ENCODE measurements around the gene KIF20B.
"Not testable (repeated sequence)": the region's sequence is repeated elsewhere in the genome, so short reads cannot be mapped to it uniquely, and the experiment has no call there.

KIF20B gene

GRCh38 chr10:89785095-89785494 is 83.7 kb downstream of the KIF20B start:
- DNase-seq (no peak), ATAC-seq (no peak)
- H3K4me3 Mint-ChIP-seq, result no peak overlapping the region
- peaks cover 5% of the 10 kb centered on the region for H3K4me1 Mint-ChIP-seq
- H3K27ac Mint-ChIP-seq, result no peak overlapping the region
- H3K27me3 Mint-ChIP-seq, result peaks cover 16% of the 10 kb centered on the region
- H3K9me3 Mint-ChIP-seq, result no peaks in the 10 kb centered on the region

DNA sequence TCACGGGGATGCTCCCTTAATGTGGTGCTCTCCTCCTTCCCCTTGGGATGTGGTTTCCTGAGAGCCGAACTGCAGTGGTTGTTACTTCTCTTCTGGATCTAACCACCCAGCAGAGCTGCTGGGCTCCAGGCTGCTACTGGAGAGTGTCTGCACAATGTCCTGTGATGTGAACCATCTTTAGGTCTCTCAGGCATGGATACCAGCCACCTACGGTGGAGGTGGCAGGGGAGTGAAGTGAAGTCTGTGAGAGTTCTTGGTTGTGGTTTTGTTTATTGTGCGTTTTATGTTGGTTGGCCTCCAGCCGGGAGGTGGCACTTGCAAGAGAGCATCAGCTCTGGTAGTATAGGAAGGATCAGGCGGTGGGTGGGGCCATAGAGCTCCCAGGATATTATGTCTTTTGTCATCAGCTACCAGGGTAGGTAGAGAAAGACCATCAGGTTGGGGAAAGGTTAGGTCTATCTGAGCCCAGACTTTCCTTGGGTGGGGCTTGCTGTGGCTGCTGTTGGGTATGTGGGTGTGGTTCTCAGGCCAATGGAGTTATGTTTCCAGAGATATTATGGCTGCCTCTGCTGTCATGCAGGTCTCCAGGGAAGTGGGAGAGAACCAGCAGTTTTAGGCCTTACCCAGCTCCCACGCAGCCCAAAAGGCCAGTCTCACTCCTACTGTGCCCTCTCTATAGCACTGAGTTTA is 87.9 kb downstream of the KIF20B start:
- peak overlapping the region in 1 of 2 donors; percentile 14 for H3K27ac Mint-ChIP-seq
- peak; percentile 52 for ATAC-seq
- no peak for DNase-seq
- H3K4me3 Mint-ChIP-seq, result no peak overlapping the region
- no peaks in the 10 kb centered on the region for H3K9me3 Mint-ChIP-seq
- H3K4me1 Mint-ChIP-seq, result peaks cover 5% of the 10 kb centered on the region
- peaks cover 21% of the 10 kb centered on the region for H3K27me3 Mint-ChIP-seq

DNA sequence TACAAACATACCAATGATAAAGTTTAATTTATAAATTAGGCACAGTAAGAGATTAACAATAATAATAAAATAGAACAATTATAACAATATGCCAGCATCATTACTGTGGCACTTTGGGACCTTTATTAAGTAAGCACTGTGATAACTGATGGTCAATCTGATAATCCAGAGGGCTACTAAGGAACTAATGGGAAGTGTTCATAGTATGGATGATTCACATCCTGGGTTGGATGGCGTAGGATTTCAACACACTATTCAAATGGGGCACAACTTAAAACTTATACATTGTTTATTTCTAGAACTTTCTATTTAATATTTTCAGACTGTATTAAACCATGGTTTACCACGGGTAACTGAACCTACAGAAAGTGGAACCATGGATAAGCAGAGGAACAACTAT is 90.8 kb downstream of the KIF20B start:
- no peaks in the 10 kb centered on the region for H3K9me3 Mint-ChIP-seq
- peaks cover 21% of the 10 kb centered on the region for H3K27me3 Mint-ChIP-seq
- no peak overlapping the region for H3K4me3 Mint-ChIP-seq
- no peak overlapping the region for H3K27ac Mint-ChIP-seq
- peaks cover 5% of the 10 kb centered on the region for H3K4me1 Mint-ChIP-seq
- ATAC-seq (no peak), DNase-seq (no peak)

- H3K27ac Mint-ChIP-seq, result no peak overlapping the region
- peaks cover 5% of the 10 kb centered on the region for H3K4me1 Mint-ChIP-seq
- no peaks in the 10 kb centered on the region for H3K9me3 Mint-ChIP-seq
- no peak overlapping the region for H3K4me3 Mint-ChIP-seq
- DNase-seq (peak; percentile 25 to 36), ATAC-seq (peak; percentile 74)
- peaks cover 18% of the 10 kb centered on the region for H3K27me3 Mint-ChIP-seq
Measured at GRCh38 chr10:89793649-89794254, 92.4 kb downstream of the KIF20B start.

DNA sequence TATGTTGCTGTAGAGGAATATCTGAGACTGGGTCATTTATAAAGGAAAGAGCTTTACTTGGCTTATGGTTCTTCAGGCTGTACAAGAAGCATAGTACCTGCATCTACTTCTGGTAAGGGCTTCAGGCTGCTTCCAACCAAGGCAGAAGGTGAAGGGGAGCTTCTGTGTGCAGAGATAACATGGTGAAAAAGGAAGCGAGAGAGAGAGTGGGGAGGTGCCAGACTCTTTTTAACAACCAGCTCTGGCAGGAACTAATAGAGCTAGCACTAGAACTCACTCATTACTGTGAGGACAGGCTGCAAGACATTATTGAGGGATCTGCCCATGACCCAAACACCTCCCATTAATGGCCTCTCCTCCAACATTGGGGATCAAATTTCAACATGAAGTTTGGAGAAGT is 94.5 kb downstream of the KIF20B start:
- ATAC-seq (no peak), DNase-seq (no peak)
- Mint-ChIP-seq H3K27me3 (peaks cover 17% of the 10 kb centered on the region), H3K9me3 (no peaks in the 10 kb centered on the region), H3K27ac (peak overlapping the region in 1 of 2 donors; percentile 0), H3K4me3 (no peak overlapping the region), H3K4me1 (no peaks in the 10 kb centered on the region)

- peaks cover 22% of the 10 kb centered on the region for H3K27me3 Mint-ChIP-seq
- H3K4me3 Mint-ChIP-seq, result no peak overlapping the region
- DNase-seq (no peak), ATAC-seq (peak; percentile 73)
- H3K4me1 Mint-ChIP-seq, result no peaks in the 10 kb centered on the region
- no peak overlapping the region for H3K27ac Mint-ChIP-seq
- H3K9me3 Mint-ChIP-seq, result no peaks in the 10 kb centered on the region
Measured at GRCh38 chr10:89798092-89798491, 96.7 kb downstream of the KIF20B start.

DNA sequence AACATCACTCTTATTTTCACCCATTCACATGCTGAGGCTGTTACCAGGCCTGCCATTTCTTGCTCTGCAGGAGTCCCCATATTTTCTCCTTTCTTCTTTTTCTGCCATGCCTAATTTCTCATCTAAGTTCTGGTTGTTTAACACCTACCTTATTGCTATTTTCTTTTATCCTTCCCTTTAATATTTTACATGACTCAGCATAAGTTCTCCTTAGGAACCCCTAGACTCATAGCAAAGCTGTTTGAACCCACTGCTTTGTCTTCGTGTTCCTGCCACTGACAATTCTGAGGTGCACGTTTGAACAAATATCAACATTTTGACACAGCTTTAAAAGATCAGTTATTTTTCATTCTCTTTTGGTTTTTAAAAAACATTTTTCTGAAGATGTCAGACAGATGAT is 98.2 kb downstream of the KIF20B start:
- H3K9me3 Mint-ChIP-seq, result no peaks in the 10 kb centered on the region
- ATAC-seq (no peak), DNase-seq (no peak)
- peaks cover 8% of the 10 kb centered on the region for H3K4me1 Mint-ChIP-seq
- H3K27ac Mint-ChIP-seq, result no peak overlapping the region
- peaks cover 22% of the 10 kb centered on the region for H3K27me3 Mint-ChIP-seq
- H3K4me3 Mint-ChIP-seq, result no peak overlapping the region

- H3K4me1 Mint-ChIP-seq, result peaks cover 31% of the 10 kb centered on the region
- H3K27me3 Mint-ChIP-seq, result peaks cover 30% of the 10 kb centered on the region
- ATAC-seq (peak; percentile 100), DNase-seq (peak; percentile 31 to 68)
- peak overlapping the region; percentile 42 to 80 for H3K27ac Mint-ChIP-seq
- no peaks in the 10 kb centered on the region for H3K9me3 Mint-ChIP-seq
- H3K4me3 Mint-ChIP-seq, result peak overlapping the region; percentile 25 to 49
Measured at GRCh38 chr10:89805599-89806013, 104.2 kb downstream of the KIF20B start.

DNA sequence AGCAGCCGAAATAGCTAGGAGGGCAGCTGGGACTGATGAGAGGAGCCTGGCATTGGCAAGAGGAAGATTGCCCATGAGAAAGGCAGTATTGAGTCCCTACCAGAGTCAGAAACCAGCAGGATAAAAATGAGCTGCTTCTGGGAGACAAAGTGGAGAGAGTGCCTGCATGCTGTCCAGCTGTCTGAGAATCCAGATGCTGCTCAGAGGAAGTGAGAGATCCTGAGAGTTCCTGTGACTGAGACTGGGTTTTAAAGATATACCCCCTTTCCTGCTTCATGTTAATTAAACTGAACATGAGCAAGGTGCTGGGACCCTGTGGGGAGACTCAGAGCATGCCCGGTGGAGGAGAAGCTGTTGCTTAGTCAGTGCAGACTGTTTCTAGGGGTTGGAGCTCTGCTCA is 107.5 kb downstream of the KIF20B start:
- no peak for DNase-seq
- H3K4me3 Mint-ChIP-seq, result no peak overlapping the region
- H3K27ac Mint-ChIP-seq, result no peak overlapping the region
- peaks cover 44% of the 10 kb centered on the region for H3K27me3 Mint-ChIP-seq
- peaks cover 30% of the 10 kb centered on the region for H3K4me1 Mint-ChIP-seq
- no peaks in the 10 kb centered on the region for H3K9me3 Mint-ChIP-seq
- no peak for ATAC-seq

DNA sequence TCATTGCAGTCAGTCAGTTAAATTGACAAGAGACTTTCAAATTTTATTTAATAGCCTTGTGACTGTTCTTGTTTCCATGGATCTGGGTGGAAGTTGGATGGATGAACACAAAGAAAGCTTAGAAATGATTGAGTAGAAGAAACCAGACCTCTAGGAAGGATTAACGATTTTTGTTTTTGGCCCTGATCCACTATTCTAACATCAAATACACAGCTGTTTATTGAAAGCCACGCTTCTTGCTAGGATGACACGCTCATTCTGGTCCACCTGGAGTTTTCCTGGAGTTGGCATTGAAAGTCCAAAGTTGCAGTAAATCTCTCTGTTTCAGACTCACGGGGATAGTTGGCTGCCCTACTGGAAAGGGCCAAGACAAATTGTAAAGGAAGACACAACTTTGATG is 108.4 kb downstream of the KIF20B start:
- Mint-ChIP-seq H3K9me3 (no peaks in the 10 kb centered on the region), H3K4me1 (peaks cover 30% of the 10 kb centered on the region), H3K4me3 (no peak overlapping the region), H3K27ac (no peak overlapping the region), H3K27me3 (peaks cover 46% of the 10 kb centered on the region)
- ATAC-seq (no peak), DNase-seq (no peak)

- DNase-seq (no peak), ATAC-seq (no peak)
- Mint-ChIP-seq H3K4me3 (no peak overlapping the region), H3K9me3 (no peaks in the 10 kb centered on the region), H3K27ac (no peak overlapping the region), H3K27me3 (peaks cover 46% of the 10 kb centered on the region), H3K4me1 (peaks cover 20% of the 10 kb centered on the region)
Measured at GRCh38 chr10:89810908-89811525, 109.6 kb downstream of the KIF20B start.

DNA sequence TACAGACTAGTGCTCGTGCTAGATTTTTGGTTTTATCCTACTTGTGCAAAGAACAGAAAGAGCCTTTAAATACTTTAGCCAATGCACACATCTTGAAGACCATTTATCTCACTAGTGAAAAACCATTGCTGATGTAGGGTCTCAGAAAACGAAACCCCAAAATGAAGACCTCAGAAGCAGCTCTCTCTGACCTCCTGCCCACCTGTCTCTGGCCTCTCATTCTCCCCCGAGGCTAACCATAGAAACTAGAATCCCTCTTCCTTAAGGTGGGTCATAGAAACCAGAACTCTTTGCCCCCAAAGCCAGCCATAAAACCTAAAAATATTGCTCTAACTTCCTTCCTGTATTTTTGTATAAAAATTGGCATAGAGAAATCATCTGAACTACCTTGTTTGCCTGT is 112.2 kb downstream of the KIF20B start:
- peaks cover 48% of the 10 kb centered on the region for H3K27me3 Mint-ChIP-seq
- H3K4me3 Mint-ChIP-seq, result no peak overlapping the region
- peaks cover 0 to 4% of the 10 kb centered on the region in 2 donors for H3K9me3 Mint-ChIP-seq
- peaks cover 7% of the 10 kb centered on the region for H3K4me1 Mint-ChIP-seq
- no peak for ATAC-seq
- DNase-seq, result no peak
- H3K27ac Mint-ChIP-seq, result no peak overlapping the region

- DNase-seq, result no peak
- Mint-ChIP-seq H3K27me3 (peaks cover 48% of the 10 kb centered on the region), H3K4me3 (no peak overlapping the region), H3K4me1 (peaks cover 7% of the 10 kb centered on the region), H3K9me3 (peaks cover 0 to 10% of the 10 kb centered on the region in 2 donors), H3K27ac (no peak overlapping the region)
- no peak for ATAC-seq
Measured at GRCh38 chr10:89814278-89814677, 112.9 kb downstream of the KIF20B start.

DNA sequence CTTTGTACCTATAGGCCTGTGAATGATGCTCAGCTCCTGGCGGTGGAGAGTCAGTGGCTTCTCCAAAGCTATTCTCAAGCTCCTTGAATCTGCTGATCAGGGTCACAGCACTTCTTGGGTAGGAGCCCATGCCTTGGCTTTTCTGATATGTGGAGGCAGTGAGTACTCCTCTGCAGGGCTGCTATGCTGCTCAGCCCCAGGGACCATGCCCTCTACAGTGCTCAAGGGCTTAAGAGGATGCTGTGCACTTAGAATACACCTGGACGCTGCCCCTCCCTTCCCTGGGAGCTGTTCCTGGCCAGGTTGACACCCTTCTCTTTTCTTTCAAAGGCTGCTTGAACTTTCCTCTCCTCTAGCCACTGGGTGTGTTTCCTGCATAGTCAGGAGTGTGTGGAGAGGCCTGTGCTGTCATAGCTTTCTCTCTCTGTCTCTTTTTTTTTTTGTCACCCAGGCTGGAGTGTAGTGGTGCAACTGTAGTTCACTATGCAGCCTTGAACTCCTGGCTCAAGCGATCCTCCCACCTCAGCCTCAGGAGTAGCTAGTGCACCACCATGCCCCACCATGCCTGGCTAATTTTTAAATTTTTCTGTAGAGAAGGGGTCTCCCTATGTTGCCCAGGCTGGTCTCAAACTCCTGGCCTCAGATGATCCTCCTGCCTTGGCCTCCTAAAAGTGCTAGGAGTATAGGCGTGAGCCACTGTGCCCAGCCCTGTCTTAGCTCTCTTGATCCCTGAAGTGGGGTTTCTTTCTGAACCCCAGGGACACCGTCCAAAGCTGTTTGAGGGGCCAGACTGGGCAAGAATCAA is 113.9 kb downstream of the KIF20B start:
- no peak for ATAC-seq
- Mint-ChIP-seq H3K4me3 (no peak overlapping the region), H3K27ac (no peak overlapping the region), H3K4me1 (peaks cover 7% of the 10 kb centered on the region), H3K27me3 (peaks cover 47% of the 10 kb centered on the region), H3K9me3 (peaks cover 0 to 14% of the 10 kb centered on the region in 2 donors)
- no peak for DNase-seq

DNA sequence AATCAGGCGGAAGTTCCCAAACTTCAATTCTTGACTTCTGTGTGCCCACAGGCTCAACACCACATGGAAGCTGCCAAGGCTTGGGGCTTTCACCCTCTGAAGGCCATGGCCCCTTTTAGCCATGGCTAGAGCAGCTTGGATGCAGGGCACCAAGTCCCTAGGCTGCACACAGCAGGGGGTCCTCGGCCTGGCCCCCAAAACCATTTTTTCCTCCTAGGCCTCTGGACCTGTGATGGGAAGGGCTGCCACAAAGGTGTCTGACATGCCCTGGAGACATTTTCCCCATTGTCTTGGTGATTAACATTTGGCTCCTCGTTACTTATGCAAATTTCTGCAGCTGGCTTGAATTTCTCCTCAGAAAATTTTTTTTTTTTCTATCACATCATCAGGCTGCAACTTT is 117.6 kb downstream of the KIF20B start:
- Mint-ChIP-seq H3K27me3 (peaks cover 24% of the 10 kb centered on the region), H3K9me3 (peaks cover 0 to 14% of the 10 kb centered on the region in 2 donors)
- H3K27ac Mint-ChIP-seq, H3K4me1 Mint-ChIP-seq, H3K4me3 Mint-ChIP-seq, DNase-seq, ATAC-seq: not testable (repeated sequence)

All from stimulated activated naive CD8-positive, alpha-beta T cell treated with anti-CD3 and anti-CD28 coated beads, Interleukin-15, amount 100 ng/mL, for 72 hours (primary cell).